Stimulated activated CD8-positive, alpha-beta memory T cell treated with anti-CD3 and anti-CD28 coated beads, Interleukin-7, amount 100 ng/mL, for 24 hours (primary cell): Measurements from ENCODE around the gene MIOX.
"Not testable (repeated sequence)": the region's sequence is repeated elsewhere in the genome, so short reads cannot be mapped to it uniquely, and the experiment has no call there.

Experiments used
- DNase-seq: peaks from one replicate; pipeline ENCODE4 v3.0.0-alpha.2; 2020; ENCODE audit warnings: low read depth

The MIOX gene

DNA sequence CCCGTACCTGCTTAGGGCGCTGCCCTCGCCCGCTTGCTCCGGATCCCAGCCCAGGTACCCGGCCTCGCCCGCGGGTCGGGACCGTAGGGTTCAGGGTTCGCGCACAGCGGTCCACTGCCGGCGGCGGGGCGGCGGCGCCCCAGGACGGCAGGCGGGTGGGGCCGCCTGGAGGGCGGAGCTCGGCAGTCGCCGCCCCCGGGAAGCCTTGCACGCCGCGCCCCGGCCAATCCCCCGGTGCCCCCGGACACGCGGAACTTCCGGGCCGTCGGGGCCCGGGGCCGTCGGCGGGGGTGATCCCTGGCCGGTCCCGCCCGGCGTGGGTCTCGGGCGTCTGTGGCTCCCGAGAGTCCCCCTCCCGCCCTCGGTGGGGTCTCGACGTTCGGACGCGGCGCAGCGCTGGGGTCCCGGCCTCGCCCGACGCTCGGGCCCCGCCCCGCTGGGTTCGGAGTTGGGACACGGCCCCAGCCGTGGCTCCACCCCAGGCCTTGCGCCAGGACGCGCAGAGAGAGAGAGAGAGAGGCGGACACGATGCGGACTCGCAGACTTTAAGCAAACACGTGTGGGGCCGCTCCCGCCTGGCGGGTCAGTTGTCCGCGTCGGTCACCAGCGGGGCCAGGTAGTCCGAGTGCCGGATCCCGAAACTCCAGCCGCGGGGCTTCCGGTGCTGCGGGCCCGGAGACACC lies 43.4 kb downstream of the MIOX start, which contains the start of gene TYMP:
TYMP (minus strand) TSS at position 116 of the 683 bp plus-strand sequence. CDS start 303 bp downstream, outside the sequence.
- peak; percentile 48 for DNase-seq

DNA sequence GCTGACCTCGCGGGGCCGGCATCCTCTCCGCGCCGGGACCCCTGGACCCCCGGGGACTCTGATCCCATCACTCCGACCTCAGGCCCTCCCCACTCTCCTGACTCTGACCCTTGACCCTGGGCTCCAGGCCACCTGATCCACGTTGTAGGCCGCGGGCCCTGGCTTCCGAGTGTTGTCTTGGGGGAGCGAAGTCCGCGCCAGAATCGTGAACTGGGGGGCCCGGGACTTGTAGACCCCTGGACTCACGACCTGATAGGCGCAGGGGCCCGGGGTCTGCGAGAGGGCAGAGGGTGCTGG lies 43.9 kb downstream of the MIOX start:
- DNase-seq: no peak

DNA sequence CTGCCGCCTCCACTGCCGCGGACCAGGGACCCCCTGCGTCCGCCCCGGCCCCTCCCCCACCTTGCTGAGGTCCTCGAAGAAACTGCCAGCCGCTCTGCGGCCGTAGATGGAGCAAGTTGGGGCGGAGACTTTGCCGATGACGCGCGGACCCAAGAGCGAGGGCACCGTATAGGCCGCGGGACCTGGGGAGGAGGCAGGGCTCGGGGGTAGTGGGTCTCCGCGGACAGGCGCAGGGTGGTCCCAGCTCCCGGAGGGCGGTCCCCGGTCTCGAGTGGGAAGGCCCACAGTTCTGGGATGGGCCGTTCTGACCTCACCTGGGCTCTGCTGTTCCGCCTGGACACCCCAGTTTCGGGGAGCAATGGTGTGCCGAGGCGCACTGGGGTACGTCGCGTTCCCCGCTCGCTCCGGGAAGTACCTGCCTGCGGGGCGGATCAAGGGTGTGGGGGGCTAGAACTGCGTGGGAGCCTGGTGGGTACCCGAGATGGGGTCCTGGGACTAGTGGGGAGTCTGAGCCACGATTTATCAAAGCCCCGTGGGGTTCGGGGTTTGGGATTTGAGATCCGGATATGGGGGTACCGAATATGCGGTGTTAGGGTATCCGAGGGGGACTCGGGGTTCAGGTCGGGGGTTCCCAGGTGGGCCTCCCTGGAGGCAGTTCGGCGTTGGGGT lies 44.4 kb downstream of the MIOX start:
- peak; percentile 70 for DNase-seq

DNA sequence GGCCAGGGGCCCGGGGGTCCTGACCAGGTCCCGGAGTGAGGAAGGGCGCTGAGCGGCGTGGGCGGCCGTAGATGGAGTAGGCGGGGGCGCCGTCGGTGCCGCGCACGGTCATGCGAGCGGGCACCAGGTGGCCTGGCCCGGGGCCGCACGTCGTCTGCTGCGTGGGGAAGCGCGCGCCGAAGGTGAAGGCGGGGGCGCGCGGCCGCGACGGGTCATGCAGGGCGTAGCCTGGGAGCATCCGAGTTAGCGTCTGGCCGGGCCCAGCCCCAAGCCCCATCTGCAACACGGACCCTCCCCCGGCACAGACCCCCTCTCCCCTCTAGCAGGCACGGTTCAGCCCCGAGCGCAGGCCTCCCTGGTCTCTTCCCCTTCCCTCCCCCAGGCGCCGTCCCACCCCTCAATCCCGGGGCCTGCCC lies 44.9 kb downstream of the MIOX start:
- peak; percentile 41 for DNase-seq

DNA sequence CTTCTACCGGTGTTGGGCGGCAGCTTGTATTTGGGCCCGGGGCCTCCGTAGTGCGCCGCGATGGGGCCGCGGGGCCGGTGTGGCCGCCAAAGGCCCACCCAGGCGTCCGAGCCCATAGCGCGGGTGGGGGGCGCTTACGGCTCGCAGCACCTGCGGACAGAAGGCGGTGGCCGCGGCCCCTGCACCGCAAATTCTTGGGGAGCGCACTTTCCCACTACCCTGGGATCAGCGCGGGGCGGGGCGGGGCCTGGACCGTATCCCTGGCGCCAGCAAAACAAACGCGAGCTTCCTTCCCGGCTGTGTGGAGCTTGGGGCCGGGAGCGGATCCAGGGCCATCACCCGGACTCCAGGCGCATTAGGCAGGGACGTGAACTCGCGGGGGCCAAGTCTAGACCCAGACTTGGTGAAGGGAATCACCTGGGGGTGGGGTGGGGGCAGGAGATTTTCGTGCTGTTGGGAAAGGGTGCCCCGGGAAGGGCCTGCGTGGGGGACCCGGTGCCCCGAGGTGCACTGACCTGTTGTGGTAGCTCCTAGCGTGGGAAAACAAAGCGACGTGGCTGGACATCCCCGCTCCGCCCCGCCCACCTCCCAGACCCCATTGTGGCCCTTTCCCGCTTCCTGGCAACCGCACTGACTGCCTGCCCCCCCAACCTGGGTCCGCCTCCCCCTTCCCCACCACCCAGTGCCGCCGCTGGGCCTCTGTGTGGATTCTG lies 45.5 kb downstream of the MIOX start:
- DNase-seq: no peak

DNA sequence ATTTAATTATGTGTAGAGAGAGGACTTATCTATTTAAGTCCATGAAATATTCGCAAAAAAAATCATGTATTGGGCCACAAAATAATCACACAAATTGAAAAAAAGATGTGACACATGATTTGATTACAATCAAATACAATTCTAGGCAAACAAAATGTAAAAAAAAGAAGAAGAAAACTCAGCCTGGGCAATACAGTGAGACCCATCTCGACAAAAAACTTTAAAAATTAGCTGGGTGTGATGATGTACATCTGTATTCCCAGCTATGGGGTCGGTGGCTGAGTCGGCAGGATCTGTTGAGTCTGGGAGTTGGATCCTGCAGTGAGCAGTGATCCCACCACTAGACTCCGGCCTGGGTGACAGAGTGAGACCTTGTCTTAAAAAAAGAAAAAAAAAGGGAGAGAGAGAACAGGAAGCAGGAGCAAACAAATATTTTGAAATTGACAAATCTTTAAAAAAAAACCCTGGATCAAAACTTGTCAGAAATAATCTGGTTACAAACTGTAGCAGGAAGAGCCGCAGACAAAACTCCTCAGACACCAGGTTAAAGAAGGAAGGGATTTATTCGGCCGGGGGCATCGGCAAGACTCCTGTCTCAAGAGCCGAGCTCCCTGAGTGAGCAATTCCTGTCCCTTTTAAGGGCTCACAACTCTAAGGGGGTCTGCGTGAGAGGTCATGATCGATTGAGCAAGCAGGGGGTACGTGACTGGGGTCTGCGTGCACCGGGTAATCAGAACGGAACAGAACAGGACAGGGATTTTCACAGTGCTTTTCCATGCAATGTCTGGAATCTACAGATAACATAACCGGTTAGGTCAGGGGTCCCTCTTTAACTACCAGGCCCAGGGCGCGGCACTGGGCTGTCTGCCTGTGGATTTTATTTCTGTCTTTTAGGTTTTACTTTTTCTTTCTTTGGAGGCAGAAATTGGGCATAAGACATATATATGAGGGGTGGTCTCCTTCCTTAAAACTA lies 46.5 kb downstream of the MIOX start:
- DNase-seq: no peak

DNA sequence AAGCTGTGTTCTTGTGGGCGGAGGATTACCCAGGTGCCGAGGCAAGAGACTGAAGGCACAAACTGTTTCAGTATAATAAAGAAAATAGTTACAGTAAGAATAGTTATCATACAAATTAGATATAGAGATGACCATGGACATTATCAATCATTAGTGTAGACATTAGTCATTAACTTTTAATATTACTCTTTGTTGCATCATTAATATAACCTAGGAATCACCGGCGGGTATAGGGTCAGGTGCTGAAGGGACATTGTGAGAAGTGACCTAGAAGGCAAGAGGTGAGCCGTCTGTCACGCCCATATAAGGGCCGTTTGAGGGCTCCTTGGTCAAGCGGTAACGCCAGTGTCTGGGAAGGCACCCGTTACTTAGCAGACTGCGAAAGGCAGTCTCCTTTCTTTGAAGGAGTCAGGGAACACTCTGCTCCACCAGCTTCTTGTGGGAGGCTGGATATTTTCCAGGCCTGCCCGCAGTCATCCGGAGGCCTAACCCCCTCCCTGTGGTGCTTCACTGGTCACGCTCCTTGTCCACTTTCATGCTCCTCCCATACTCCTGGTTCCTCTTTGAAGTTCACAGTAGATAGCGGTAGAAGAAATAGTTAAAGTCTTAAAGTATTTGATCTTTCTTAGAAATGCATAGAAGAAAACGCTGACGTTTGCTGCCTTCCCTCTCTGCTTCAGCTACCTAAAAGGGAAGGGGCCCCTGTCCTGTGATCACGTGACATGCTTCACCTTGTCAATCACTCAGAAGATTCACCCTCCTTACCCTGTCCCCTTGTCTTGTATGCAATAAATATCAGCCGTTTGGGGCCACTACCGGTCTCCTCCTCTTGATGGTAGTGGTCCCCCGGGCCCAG lies 47.4 kb downstream of the MIOX start:
- not testable (repeated sequence) for DNase-seq

DNA sequence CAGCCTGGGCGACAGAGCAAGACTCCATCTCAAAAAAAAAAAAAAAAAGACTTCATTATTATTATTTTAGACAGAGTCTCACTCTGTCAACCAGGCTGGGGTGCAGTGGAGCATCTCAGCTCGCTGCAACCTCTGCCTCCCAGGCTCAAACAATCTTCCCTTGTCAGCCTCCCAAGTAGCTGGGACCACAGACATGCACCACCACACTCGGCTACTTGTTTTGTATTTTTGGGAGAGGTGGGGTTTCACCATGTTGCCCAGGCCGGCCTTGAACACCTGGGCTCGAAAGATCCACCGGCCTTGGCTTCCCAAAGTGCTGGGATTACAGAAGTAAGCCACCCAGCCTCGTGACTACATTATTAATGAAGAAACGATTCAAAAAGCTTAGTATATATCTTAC lies 48.5 kb downstream of the MIOX start:
- DNase-seq: no peak

DNA sequence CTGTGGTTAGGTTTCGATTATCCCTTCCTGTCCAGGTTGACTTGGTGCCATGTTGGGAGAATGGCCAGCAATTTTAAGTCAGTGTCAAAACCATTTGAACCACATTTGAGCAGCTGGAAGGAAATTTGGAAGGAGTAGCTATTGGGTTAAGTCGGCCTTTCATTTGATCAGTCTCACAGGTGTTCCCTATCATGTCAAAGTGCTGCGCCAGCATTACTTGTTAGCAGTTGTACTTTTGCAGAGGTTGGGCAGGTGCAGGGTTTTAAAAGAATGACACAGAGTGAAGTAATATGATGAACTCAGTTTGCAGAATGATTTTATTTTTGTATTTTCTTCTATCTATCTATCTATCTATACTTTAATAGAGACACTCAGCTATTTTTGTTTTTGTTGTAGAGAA lies 49.6 kb downstream of the MIOX start:
- no peak for DNase-seq

DNA sequence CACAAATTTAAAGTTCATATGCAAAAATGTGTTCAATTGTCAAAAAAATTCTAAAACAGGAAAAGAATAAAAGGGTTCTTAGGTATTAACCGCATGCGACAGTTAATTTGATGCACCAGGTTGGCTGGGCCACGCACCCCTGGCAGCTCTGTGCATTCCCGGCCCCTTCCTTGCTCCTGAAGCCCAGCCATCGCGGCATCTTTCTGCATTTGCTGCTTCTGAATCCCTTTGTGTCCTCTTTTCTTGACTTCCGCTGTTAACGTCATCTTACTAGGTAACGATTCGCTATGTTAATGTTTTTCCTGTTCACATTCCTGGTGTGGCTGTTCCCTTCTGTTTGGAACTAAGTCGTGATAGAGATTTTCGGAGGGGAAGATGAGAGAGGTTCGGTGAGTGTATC lies 51.1 kb downstream of the MIOX start:
- no peak for DNase-seq
